ENCODE data around the gene HOXB9.
A peak's percentile ranks its signal among the peaks of the same experiment; 100 is the strongest.

DNA sequence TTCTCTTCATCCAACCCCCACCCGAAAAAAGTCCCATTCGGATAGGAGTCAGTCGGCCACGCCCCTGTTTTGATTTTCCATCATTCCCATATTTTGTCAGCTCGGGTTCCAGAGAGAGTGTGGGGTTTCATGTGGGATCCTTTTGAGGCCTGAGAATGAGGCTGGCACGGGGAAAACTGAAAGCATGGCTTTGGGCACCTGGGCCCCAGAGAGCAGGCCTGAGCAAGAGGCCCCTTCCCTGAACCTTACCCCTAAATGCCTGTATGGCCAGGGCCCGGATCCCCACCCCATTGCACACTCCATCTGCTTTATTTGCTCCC lies 43.4 kb downstream of the HOXB9 start:
- TF ChIP-seq, protein P1, sequence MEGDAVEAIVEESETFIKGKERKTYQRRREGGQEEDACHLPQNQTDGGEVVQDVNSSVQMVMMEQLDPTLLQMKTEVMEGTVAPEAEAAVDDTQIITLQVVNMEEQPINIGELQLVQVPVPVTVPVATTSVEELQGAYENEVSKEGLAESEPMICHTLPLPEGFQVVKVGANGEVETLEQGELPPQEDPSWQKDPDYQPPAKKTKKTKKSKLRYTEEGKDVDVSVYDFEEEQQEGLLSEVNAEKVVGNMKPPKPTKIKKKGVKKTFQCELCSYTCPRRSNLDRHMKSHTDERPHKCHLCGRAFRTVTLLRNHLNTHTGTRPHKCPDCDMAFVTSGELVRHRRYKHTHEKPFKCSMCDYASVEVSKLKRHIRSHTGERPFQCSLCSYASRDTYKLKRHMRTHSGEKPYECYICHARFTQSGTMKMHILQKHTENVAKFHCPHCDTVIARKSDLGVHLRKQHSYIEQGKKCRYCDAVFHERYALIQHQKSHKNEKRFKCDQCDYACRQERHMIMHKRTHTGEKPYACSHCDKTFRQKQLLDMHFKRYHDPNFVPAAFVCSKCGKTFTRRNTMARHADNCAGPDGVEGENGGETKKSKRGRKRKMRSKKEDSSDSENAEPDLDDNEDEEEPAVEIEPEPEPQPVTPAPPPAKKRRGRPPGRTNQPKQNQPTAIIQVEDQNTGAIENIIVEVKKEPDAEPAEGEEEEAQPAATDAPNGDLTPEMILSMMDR (conservative IDR thresholded peaks at IDR 0.05; ENCODE audit: low read depth in 2 of 2) = no peak
- TF ChIP-seq EZH2phosphoT487 (IDR thresholded peaks at IDR 0.05; ENCODE audit: unreplicated experiment) (no peak), CREB1 (CRISPR knock-in tag; IDR thresholded peaks at IDR 0.05; ENCODE audit: low read depth) (no peak), POLR2AphosphoS5 (IDR thresholded peaks at IDR 0.05; ENCODE audit: low read depth) (no peak), EZH2 (IDR thresholded peaks at IDR 0.05; ENCODE audit: low read depth, unreplicated experiment) (peak; percentile 61), JUNB (IDR thresholded peaks at IDR 0.05; ENCODE audit: unreplicated experiment) (no peak)
- TF ChIP-seq, protein P2, sequence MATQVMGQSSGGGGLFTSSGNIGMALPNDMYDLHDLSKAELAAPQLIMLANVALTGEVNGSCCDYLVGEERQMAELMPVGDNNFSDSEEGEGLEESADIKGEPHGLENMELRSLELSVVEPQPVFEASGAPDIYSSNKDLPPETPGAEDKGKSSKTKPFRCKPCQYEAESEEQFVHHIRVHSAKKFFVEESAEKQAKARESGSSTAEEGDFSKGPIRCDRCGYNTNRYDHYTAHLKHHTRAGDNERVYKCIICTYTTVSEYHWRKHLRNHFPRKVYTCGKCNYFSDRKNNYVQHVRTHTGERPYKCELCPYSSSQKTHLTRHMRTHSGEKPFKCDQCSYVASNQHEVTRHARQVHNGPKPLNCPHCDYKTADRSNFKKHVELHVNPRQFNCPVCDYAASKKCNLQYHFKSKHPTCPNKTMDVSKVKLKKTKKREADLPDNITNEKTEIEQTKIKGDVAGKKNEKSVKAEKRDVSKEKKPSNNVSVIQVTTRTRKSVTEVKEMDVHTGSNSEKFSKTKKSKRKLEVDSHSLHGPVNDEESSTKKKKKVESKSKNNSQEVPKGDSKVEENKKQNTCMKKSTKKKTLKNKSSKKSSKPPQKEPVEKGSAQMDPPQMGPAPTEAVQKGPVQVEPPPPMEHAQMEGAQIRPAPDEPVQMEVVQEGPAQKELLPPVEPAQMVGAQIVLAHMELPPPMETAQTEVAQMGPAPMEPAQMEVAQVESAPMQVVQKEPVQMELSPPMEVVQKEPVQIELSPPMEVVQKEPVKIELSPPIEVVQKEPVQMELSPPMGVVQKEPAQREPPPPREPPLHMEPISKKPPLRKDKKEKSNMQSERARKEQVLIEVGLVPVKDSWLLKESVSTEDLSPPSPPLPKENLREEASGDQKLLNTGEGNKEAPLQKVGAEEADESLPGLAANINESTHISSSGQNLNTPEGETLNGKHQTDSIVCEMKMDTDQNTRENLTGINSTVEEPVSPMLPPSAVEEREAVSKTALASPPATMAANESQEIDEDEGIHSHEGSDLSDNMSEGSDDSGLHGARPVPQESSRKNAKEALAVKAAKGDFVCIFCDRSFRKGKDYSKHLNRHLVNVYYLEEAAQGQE (IDR thresholded peaks at IDR 0.05; ENCODE audit: unreplicated experiment) = no peak
